ENCODE results near the gene NKAP. TPM values are rescaled to one million over a fixed set of nuclear protein-coding genes. Genes with fewer than 3 reads are reported as not detected.
"Not testable (repeated sequence)": the region's sequence is repeated elsewhere in the genome, so short reads cannot be mapped to it uniquely, and the experiment has no call there.

NKAP gene
- total RNA-seq, 3 donors from 2014 or later (not counting 1 experiment from before 2014, with no cell fraction given): 14.7 to 20.0 (median 15.4) TPM

GRCh38 chrX:119916310-119916709, 27.2 kb downstream of the NKAP start:
- no peaks in the 10 kb centered on the region for H3K36me3 Mint-ChIP-seq
- H3K27ac ChIP-seq (ENCODE audit: low read length): no peak overlapping the region
- H3K9me3 Mint-ChIP-seq: no peaks in the 10 kb centered on the region
- no peak for TF ChIP-seq CTCF (IDR thresholded peaks at IDR 0.05)
- ATAC-seq (no peak), DNase-seq (no peak)
- H3K4me1 ChIP-seq (ENCODE audit: control insufficient read depth, insufficient read depth, low read length): no peaks in the 10 kb centered on the region
- H3K36me3 ChIP-seq (ENCODE audit: control insufficient read depth, insufficient read depth, low read length): no peaks in the 10 kb centered on the region
- intact Hi-C loops (cut with micrococcal nuclease): no loop called here
- no peaks in the 10 kb centered on the region for H3K4me1 Mint-ChIP-seq
- WGBS (ENCODE audit: insufficient coverage): 96% methylated on average over 4 of the region's 5 CpGs
- H3K27ac Mint-ChIP-seq: no peak overlapping the region
- H3K9me3 ChIP-seq (ENCODE audit: control insufficient read depth, insufficient read depth, low read length): no peaks in the 10 kb centered on the region
- H3K4me3 ChIP-seq (ENCODE audit: low read length): no peak overlapping the region
- H3K27me3 Mint-ChIP-seq (ENCODE audit: low read depth in 2 of 2): no peaks in the 10 kb centered on the region
- H3K4me3 Mint-ChIP-seq: no peak overlapping the region
- H3K27me3 ChIP-seq (ENCODE audit: control insufficient read depth, insufficient read depth, low read length): no peaks in the 10 kb centered on the region

- H3K9me3 ChIP-seq (ENCODE audit: control insufficient read depth, insufficient read depth, low read length): no peaks in the 10 kb centered on the region
- Mint-ChIP-seq H3K4me1 (no peaks in the 10 kb centered on the region), H3K27me3 (ENCODE audit: low read depth in 2 of 2) (no peaks in the 10 kb centered on the region), H3K27ac (no peak overlapping the region), H3K4me3 (no peak overlapping the region), H3K36me3 (no peaks in the 10 kb centered on the region), H3K9me3 (no peaks in the 10 kb centered on the region)
- DNase-seq: no peak
- H3K27me3 ChIP-seq (ENCODE audit: control insufficient read depth, insufficient read depth, low read length): no peaks in the 10 kb centered on the region
- no CpG with 5 or more reads among the region's 1 CpG for WGBS (ENCODE audit: insufficient coverage)
- H3K4me3 ChIP-seq (ENCODE audit: low read length): no peak overlapping the region
- no peak for ATAC-seq
- H3K27ac ChIP-seq (ENCODE audit: low read length): no peak overlapping the region
- H3K36me3 ChIP-seq (ENCODE audit: control insufficient read depth, insufficient read depth, low read length): no peaks in the 10 kb centered on the region
- intact Hi-C loops (cut with micrococcal nuclease): no loop called here
- no peak for TF ChIP-seq CTCF (IDR thresholded peaks at IDR 0.05)
- H3K4me1 ChIP-seq (ENCODE audit: control insufficient read depth, insufficient read depth, low read length): no peaks in the 10 kb centered on the region
Measured at GRCh38 chrX:119900976-119901375, 42.6 kb downstream of the NKAP start.

- no peak for TF ChIP-seq CTCF (IDR thresholded peaks at IDR 0.05)
- Mint-ChIP-seq H3K9me3 (no peaks in the 10 kb centered on the region), H3K4me1 (no peaks in the 10 kb centered on the region), H3K27me3 (ENCODE audit: low read depth in 2 of 2) (no peaks in the 10 kb centered on the region), H3K4me3 (no peak overlapping the region), H3K27ac (no peak overlapping the region), H3K36me3 (no peaks in the 10 kb centered on the region)
- no peak for ATAC-seq
- H3K27ac ChIP-seq (ENCODE audit: low read length): no peak overlapping the region
- H3K27me3 ChIP-seq (ENCODE audit: control insufficient read depth, insufficient read depth, low read length): no peaks in the 10 kb centered on the region
- intact Hi-C loops (cut with micrococcal nuclease): no loop called here
- H3K36me3 ChIP-seq (ENCODE audit: control insufficient read depth, insufficient read depth, low read length): no peaks in the 10 kb centered on the region
- H3K9me3 ChIP-seq (ENCODE audit: control insufficient read depth, insufficient read depth, low read length): no peaks in the 10 kb centered on the region
- H3K4me3 ChIP-seq (ENCODE audit: low read length): no peak overlapping the region
- H3K4me1 ChIP-seq (ENCODE audit: control insufficient read depth, insufficient read depth, low read length): no peaks in the 10 kb centered on the region
- no peak for DNase-seq
- WGBS (ENCODE audit: insufficient coverage): no CpG with 5 or more reads among the region's 2 CpGs
Measured at GRCh38 chrX:119899125-119899524, 44.4 kb downstream of the NKAP start.

- no peaks in the 10 kb centered on the region for H3K9me3 ChIP-seq (ENCODE audit: control insufficient read depth, insufficient read depth, low read length)
- H3K27me3 ChIP-seq (ENCODE audit: control insufficient read depth, insufficient read depth, low read length): no peaks in the 10 kb centered on the region
- no peaks in the 10 kb centered on the region for H3K36me3 ChIP-seq (ENCODE audit: control insufficient read depth, insufficient read depth, low read length)
- WGBS (ENCODE audit: insufficient coverage): 93% methylated on average over 2 of the region's 4 CpGs
- H3K27ac Mint-ChIP-seq: no peak within 1 kb of the TSS
- H3K4me1 ChIP-seq (ENCODE audit: control insufficient read depth, insufficient read depth, low read length): no peaks in the 10 kb centered on the region
- no peaks in the 10 kb centered on the region for H3K9me3 Mint-ChIP-seq
- no peak for TF ChIP-seq CTCF (IDR thresholded peaks at IDR 0.05)
- no peaks in the 10 kb centered on the region for H3K4me1 Mint-ChIP-seq
- H3K36me3 Mint-ChIP-seq: no peaks in the 10 kb centered on the region
- H3K27ac ChIP-seq (ENCODE audit: low read length): no peak within 1 kb of the TSS
- intact Hi-C loops (cut with micrococcal nuclease): no loop called here
- no peak within 1 kb of the TSS for H3K4me3 ChIP-seq (ENCODE audit: low read length)
- ATAC-seq (no peak), DNase-seq (no peak)
- no peak within 1 kb of the TSS for H3K4me3 Mint-ChIP-seq
- no peaks in the 10 kb centered on the region for H3K27me3 Mint-ChIP-seq (ENCODE audit: low read depth in 2 of 2)
Measured at GRCh38 chrX:119895843-119896326, 47.7 kb downstream of the NKAP start, which contains the start of gene AKAP14. TSS of gene AKAP14 (plus strand) at chrX:119895893. CDS start at chrX:119903224, 7,331 bp downstream.

- H3K9me3 Mint-ChIP-seq; H3K4me3 ChIP-seq (ENCODE audit: low read length); H3K27ac ChIP-seq (ENCODE audit: low read length); H3K27me3 ChIP-seq (ENCODE audit: control insufficient read depth, insufficient read depth, low read length); intact Hi-C loops (cut with micrococcal nuclease); H3K27me3 Mint-ChIP-seq (ENCODE audit: low read depth in 2 of 2); DNase-seq; H3K9me3 ChIP-seq (ENCODE audit: control insufficient read depth, insufficient read depth, low read length); H3K4me1 Mint-ChIP-seq; H3K36me3 ChIP-seq (ENCODE audit: control insufficient read depth, insufficient read depth, low read length); H3K27ac Mint-ChIP-seq; ATAC-seq; H3K36me3 Mint-ChIP-seq; H3K4me3 Mint-ChIP-seq; H3K4me1 ChIP-seq (ENCODE audit: control insufficient read depth, insufficient read depth, low read length): not testable (repeated sequence)
- 83% methylated on average over 13 of the region's 16 CpGs for WGBS (ENCODE audit: insufficient coverage)
Measured at GRCh38 chrX:119891961-119892692, 51.4 kb downstream of the NKAP start.

Data from natural killer cell (primary cell).